Caki2 (cell line): ENCODE measurements around the gene SERP2. TPM values are rescaled to one million over a fixed set of nuclear protein-coding genes. Genes with fewer than 3 reads are reported as not detected.

Experiments used
- DNase-seq: peaks from one replicate; pipeline ENCODE4 v3.0.0-alpha.2; 2015; ENCODE audit warnings: low read depth
- in situ Hi-C: cut with HindIII; loops from 2 replicates; pipeline ENCODE4 v1.10.0; 2016; ENCODE audit warnings: low sequenced_read_pairs, low pct_unique_long_range_greater_than_20kb, mixed read lengths
- total RNA-seq: library from RNA; depleted of rRNA; stranded (reverse); fragments of >200 nt; shearing (Covaris generic); gene quantifications from 2 replicates; pipeline ENCODE4 v1.2.3, GENCODE V29; 2014; ENCODE audit warnings: low replicate concordance; rRNA removed

Gene SERP2
- total RNA-seq, 1 experiment from 2014 or later = not detected

GRCh38 chr13:44439452-44440024 is 65.9 kb downstream of the SERP2 start:
- DNase-seq = no peak
- in situ Hi-C loops = no loop called here

- in situ Hi-C loops = no loop called here
Observed at GRCh38 chr13:44440046-44440608, 66.5 kb downstream of the SERP2 start.

More at GRCh38 chr13:44440046-44440608, 66.5 kb downstream of the SERP2 start:
- DNase-seq = no peak

Other genes with a start within 250 kb of the SERP2 start
- 53.8 and 55.5 TPM in 2 replicates for gene TSC22D1, start 202.5 kb downstream of the SERP2 start, total RNA-seq